Measurements from ENCODE around the gene CCDC157. TPM values are rescaled to one million over a fixed set of nuclear protein-coding genes. Genes with fewer than 3 reads are reported as not detected.

CCDC157 gene
- 1 to 10 TPM; 4.0 to 8.2 (median 4.9) TPM for polyA plus RNA-seq (ENCODE audit: insufficient read depth in 1 of 5, insufficient read length in 5 of 5, low replicate concordance in 1 of 5)
- long read RNA-seq, donor 1, partial matches to known transcripts, result 0 of 3 reads
- long read RNA-seq, donor 1, other reads (novel, unspliced or antisense), result 0 of 3 reads
- long read RNA-seq, donor 2, result 0 reads
- long read RNA-seq, donor 3, partial matches to known transcripts, result 0 of 6 reads
- long read RNA-seq, donor 3, other reads (novel, unspliced or antisense), result 5 of 6 reads
- long read RNA-seq, donor 4, partial matches to known transcripts, result 0 of 1 reads
- long read RNA-seq, donor 4, other reads (novel, unspliced or antisense), result 0 of 1 reads
- long read RNA-seq, donor 5, partial matches to known transcripts, result 0 of 2 reads
- long read RNA-seq, donor 5, other reads (novel, unspliced or antisense), result 0 of 2 reads
- long read RNA-seq, donor 6, partial matches to known transcripts, result 0 of 2 reads
- long read RNA-seq, donor 6, other reads (novel, unspliced or antisense), result 0 of 2 reads
- long read RNA-seq, donor 7, partial matches to known transcripts, result 0 of 7 reads
- long read RNA-seq, donor 7, other reads (novel, unspliced or antisense), result 6 of 7 reads
- long read RNA-seq, donor 8, partial matches to known transcripts, result 0 of 1 reads
- long read RNA-seq, donor 8, other reads (novel, unspliced or antisense), result 0 of 1 reads

DNA sequence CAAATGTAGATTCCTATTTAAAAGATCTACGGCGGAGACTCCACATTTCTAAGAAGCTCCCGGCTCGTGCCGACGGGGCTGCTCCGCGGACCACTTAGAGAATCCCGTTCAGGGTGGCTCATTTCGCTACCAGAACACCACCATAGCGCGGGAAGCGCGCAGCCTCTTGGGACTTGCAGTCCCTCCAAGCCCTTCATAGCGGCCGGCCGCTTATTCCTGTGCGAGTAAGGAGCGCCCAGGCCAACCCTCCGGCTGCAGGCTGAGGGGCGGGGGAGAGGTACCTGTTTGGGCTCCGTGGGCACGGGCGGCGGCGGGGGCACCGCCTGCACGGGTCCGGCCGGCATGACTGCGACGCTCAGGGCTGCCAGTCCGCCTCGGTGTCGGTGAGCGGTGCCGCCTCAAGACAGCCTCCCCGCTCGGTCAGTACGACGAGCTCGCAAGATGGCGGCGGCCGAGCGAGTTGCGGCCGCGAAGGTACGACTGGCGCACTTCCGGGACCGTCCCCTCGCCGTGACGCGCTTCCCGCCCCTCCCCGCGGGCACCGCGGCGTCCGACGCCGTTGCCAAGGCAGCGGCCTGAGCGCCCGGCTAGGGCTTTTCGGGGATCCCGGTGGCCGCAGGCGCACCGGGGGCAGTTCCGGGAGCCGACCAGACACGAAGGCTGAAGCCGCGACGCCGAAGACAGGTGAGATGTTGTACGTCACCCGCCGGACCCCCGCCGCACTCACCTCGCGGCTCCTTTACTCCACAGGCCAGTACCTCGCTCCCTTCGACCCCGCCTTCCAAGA, at the start of gene CCDC157, which contains the start of gene SF3A1:
Gene CCDC157, plus strand, starts transcription at position 559 of the 787 bp plus-strand sequence. CDS start 8,994 bp downstream, outside the sequence.
Gene SF3A1, minus strand, starts transcription at position 446 of the 787 bp plus-strand sequence. Its CDS starts 102 bp downstream, at position 344.
- peak; percentile 93 to 94 for DNase-seq

- no peak for DNase-seq
These were observed 49.7 kb upstream of the CCDC157 start for GRCh38 chr22:30307041-30307574.

DNA sequence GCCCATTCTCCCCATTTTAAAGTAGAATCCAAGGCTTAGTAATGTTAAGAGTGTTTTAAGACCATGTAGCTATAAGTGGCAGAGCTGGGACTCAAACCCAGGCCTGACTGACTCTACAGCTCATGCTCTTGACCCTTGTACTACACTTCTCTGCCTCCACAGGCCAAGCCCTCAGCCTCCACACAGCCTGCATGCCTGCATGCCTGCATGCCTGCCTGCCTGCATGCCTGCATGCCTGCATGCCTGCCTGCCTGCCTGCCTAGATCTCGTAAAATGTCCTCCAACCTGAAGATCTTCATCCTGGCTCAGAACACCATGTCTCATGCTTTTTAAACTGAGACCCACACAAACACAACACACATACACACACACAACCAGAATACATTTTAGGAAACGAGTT, 48.7 kb upstream of the CCDC157 start:
- DNase-seq, result no peak

GRCh38 chr22:30308518-30309230, 48.1 kb upstream of the CCDC157 start:
- DNase-seq, result no peak

GRCh38 chr22:30309951-30310741, 46.7 kb upstream of the CCDC157 start:
- no peak for DNase-seq

DNA sequence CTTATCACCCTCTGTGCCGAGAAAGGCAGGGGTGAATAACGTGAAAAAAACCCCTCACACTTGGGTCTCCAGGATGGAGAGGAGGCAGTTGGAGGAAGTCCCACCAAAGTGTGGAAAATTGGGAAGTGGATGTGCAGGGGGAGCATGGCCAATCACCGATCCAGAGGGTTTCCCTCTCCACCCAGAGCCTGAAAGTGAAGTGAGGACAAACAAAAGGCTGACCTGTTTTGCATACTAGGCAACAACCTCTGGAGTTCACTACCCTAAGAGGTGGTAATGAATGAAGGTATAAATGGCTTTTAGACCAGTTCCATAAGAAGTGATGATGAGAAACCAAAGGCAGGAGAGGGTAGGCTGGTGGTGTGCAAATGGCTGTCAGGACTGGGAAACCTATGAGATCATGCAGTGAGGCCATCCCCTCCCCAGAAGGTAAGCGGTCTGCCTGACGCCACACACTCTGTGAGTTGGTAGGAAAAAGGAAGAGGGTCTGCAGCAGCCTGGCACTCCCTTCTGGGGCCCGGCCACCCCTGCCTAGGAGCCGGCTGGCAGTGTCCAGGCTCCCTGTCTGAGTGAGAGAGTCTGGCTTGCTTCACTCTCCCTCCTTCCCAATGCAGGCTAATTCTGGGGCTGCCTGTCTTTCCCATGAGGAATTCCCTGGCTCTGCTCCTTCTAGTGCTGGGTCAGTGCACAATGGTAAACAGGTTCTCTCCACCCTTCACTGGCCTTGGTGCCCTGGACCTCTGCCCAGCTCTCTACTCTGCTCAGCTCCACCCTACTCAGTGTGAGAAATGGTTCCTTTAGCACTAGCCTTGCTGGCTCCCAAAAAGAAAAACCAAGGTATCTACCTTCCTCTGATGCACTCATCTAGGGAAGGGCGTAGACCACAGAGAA, 45.7 kb upstream of the CCDC157 start:
- no peak for DNase-seq

DNA sequence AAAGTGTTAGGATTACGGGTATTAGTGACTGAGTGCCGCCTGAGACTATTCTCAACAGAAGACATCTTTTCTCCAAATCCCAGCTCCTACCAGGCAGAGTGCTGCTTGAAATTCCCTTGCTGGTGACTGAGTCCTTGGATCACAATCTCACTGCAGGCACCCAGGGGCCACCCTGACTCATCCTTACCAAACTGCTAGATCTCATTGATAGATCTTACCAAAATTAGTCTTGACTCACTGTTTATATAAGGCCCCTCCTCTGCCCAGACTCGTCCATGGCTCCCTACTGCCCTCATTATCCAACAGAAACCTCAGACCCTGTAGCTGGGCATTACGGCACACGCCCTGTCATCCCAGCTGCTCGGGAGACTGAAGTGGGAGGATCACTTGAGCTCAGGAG, 44.8 kb upstream of the CCDC157 start:
- DNase-seq, result no peak

- DNase-seq, result no peak
These were observed 43.1 kb upstream of the CCDC157 start for GRCh38 chr22:30313527-30314363.

DNA sequence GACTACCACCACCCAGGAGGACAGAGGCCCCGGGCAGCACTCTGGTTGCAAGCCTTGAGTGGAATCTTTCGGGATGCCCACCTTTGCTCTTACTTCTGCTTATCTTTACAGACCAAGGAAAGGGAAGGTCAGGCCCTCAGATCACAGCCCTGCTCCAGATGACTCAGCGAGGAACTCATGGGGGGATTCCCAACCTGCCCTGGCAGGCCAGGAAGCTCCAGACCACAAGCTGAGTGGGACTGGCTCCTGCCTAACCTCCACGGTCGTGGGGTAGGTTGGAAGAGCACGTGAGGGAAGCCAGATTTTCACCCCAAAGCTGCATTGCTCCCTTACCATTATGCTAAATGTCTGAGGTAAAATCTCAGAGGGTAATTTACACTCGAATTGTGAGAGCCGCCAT, 41.9 kb upstream of the CCDC157 start:
- no peak for DNase-seq

- no peak for DNase-seq
These were observed 40.7 kb upstream of the CCDC157 start for GRCh38 chr22:30315962-30316576.

- DNase-seq, result no peak
These were observed 39.0 kb upstream of the CCDC157 start for GRCh38 chr22:30317778-30318177.

DNA sequence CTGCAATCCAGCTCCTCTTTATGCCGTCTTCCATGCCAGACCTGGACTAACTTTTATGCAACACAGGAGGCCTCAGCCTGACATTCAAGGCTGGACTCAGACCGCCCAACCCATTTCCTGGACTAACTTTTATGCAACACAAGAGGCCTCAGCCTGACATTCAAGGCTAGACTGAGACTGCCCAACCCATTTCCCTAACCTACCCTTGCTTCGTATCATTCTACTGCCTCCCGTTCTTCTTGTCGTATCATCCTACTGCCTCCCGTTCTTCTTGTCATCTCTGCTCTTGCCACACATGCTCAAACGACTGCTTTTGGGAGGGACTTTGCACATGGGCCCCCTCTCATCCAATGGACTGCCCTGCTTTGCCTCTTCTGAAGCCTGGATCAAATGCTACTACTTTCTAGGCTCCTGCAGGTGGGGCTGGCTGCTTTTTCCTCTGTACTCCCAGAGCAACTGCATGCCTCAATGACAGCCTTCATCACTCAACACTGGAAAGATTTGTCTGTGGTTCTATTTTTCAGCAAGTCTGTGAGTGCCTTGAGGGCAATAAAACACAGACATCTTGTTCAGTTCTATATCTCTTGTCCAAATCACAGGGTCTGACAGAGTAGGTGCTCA, 37.9 kb upstream of the CCDC157 start:
- no peak for DNase-seq

DNA sequence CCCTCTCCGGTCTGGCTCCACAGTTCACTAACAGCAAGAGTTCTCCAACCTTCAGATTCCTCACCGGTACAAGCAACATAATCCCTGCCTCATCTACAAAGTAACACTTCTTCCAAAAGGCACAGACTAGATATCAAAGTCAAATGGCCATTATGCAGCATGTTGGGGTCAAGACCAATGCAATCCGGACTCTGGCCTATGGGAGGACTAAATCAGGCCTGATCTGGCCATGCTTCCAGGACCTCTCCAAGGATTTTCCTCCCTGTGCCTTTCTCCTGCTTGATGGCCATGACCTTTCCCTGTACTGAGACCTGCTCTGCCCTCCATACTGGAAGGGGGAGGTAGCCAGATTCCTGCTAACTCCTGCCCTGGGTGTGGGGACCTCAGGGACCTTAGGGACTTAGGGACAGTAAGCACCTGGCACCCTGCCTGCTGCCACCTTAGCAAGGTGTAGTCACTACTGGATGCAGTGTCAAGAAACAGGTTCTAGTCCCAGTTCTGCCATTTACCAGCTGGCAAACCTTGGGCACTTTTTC, 36.7 kb upstream of the CCDC157 start:
- no peak for DNase-seq

GRCh38 chr22:30321461-30321860, 35.3 kb upstream of the CCDC157 start:
- DNase-seq, result no peak

GRCh38 chr22:30323246-30323645, 33.6 kb upstream of the CCDC157 start:
- no peak for DNase-seq

DNA sequence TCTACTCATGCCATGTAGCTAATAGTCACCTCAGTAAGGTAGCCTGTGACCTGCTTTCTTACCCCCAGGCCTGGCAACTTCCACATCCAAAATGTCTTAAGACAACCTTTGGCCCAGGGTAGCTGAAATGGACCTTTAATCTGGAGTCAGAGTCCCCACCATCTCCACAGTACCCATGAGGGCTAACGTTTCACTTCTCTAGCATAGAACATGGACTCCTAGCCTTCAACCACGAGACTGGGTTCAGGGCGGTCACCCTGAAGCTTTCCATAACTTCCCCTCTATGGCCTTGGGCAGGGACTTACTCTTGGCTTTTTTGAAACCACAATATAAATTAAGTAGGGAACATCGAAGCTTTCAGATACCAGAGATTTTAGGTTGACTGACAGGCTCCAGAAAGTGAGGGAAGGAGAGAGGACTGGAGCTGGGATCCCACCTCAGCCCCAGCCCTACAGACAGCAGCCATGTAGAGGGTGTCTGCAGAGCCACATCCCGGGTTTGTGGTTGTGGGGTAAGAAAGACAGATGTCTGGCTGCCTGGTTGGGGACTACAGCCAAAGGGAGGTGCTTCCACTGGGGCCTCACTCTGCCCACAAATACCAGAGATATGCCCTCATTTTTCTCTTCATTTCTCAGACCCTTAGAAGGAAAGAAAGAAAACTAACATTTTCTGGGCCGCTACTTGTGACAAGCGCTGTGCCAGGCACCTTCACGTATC, 32.6 kb upstream of the CCDC157 start:
- no peak for DNase-seq

Data from right lung (tissue), 10 donors.